NCI-H446 (cell line): ENCODE data around the gene FBXO21.
"Not testable (repeated sequence)": the region's sequence is repeated elsewhere in the genome, so short reads cannot be mapped to it uniquely, and the experiment has no call there.

Source experiments
- DNase-seq, 2 experiments: peaks; one replicate each; lab custom pipeline; 2025; lab: John Stamatoyannopoulos, UW

FBXO21 gene

GRCh38 chr12:117202033-117202432 lies 11.8 kb upstream of the FBXO21 start:
- no peak for DNase-seq

- DNase-seq, result not testable (repeated sequence)
These were observed 9.9 kb upstream of the FBXO21 start for GRCh38 chr12:117199956-117200744.

- DNase-seq, result not testable (repeated sequence)
These were observed 6.1 kb upstream of the FBXO21 start for GRCh38 chr12:117196334-117196733.

- DNase-seq, result not testable (repeated sequence)
These were observed 4.8 kb upstream of the FBXO21 start for GRCh38 chr12:117195027-117195426.

- DNase-seq, result no peak
These were observed 3.6 kb upstream of the FBXO21 start for GRCh38 chr12:117193903-117194302.

GRCh38 chr12:117192581-117192980 lies 2.3 kb upstream of the FBXO21 start:
- DNase-seq, result not testable (repeated sequence)

- DNase-seq, result no peak
These were observed 1.8 kb upstream of the FBXO21 start for GRCh38 chr12:117192057-117192456.

- DNase-seq, result peak in 1 of 2 experiments; percentile 4
These were observed 503 bp downstream of the FBXO21 start for GRCh38 chr12:117189725-117190209.

- DNase-seq, result no peak
These were observed 1.1 kb downstream of the FBXO21 start for GRCh38 chr12:117188961-117189724.

GRCh38 chr12:117188121-117188665 lies 2.1 kb downstream of the FBXO21 start:
- DNase-seq, result no peak

GRCh38 chr12:117187421-117187820 lies 2.8 kb downstream of the FBXO21 start:
- DNase-seq, result no peak

GRCh38 chr12:117182866-117183265 lies 7.4 kb downstream of the FBXO21 start:
- no peak for DNase-seq

- not testable (repeated sequence) for DNase-seq
These were observed 8.8 kb downstream of the FBXO21 start for GRCh38 chr12:117181468-117181843.

GRCh38 chr12:117180758-117181467 lies 9.4 kb downstream of the FBXO21 start:
- no peak for DNase-seq

GRCh38 chr12:117178745-117179144 lies 11.5 kb downstream of the FBXO21 start:
- DNase-seq, result no peak

GRCh38 chr12:117178301-117178700 lies 12.0 kb downstream of the FBXO21 start:
- DNase-seq, result no peak

GRCh38 chr12:117172168-117172567 lies 18.1 kb downstream of the FBXO21 start:
- no peak for DNase-seq

GRCh38 chr12:117171499-117172162 lies 18.6 kb downstream of the FBXO21 start:
- DNase-seq, result no peak

- DNase-seq, result no peak
These were observed 20.7 kb downstream of the FBXO21 start for GRCh38 chr12:117169548-117169947.

GRCh38 chr12:117168976-117169375 lies 21.3 kb downstream of the FBXO21 start:
- DNase-seq, result no peak

GRCh38 chr12:117167769-117168168 lies 22.5 kb downstream of the FBXO21 start:
- DNase-seq, result no peak

- DNase-seq, result no peak
These were observed 24.2 kb downstream of the FBXO21 start for GRCh38 chr12:117166107-117166506.
